SU-DHL-6 (cell line): ENCODE measurements around the gene MCRIP2.

Source experiments
- CTCF ChIP-seq: fragments of 200-600 bp; sonication (generic); IDR thresholded peaks from one replicate; pipeline ENCODE4 v1.5.1; 2017; ENCODE audit warnings: antibody characterized with exemption, mild to moderate bottlenecking, low read length, moderate library complexity; ENCODE audit not compliant: insufficient read depth, poor library complexity, severe bottlenecking
- EZH2phosphoT487 ChIP-seq: fragments of 200-600 bp; sonication (generic), shearing (Covaris generic); conservative IDR thresholded peaks from 2 replicates; pipeline ENCODE4 v1.6.1; 2018; ENCODE audit warnings: mild to moderate bottlenecking, antibody characterized with exemption, low read length, moderate library complexity, mixed read lengths

GRCh38 chr16:648071-648780, 6.6 kb downstream of the MCRIP2 start:
- TF ChIP-seq CTCF (peak; percentile 82), EZH2phosphoT487 (no peak)
